ENCODE data around the gene ORAI2.
A peak's percentile ranks its signal among the peaks of the same experiment; 100 is the strongest.

ORAI2 gene

GRCh38 chr7:102425639-102426267 lies 7.6 kb upstream of the ORAI2 start:
- Histone ChIP-seq H3K4me1 (ENCODE audit: control insufficient read depth in 1 of 2, insufficient read depth in 2 of 2, low read length in 2 of 2) (peaks cover 19 to 37% of the 10 kb centered on the region in 2 donors), H3K4me3 (ENCODE audit: low read depth in 1 of 2, low read length in 2 of 2) (peak overlapping the region; percentile 45 to 50), H3K9ac (ENCODE audit: low read depth in 1 of 2, low read length in 2 of 2) (peak overlapping the region; percentile 55 to 69), H3K27me3 (ENCODE audit: control insufficient read depth in 1 of 2, insufficient read depth in 2 of 2, low read length in 2 of 2) (no peaks in the 10 kb centered on the region), H3K9me3 (ENCODE audit: control insufficient read depth in 1 of 2, low read length in 2 of 2) (no peaks in the 10 kb centered on the region), H3K36me3 (ENCODE audit: control insufficient read depth in 1 of 2, insufficient read depth in 2 of 2, low read length in 2 of 2) (peaks cover 5 to 35% of the 10 kb centered on the region in 2 donors), H3K27ac (ENCODE audit: low read depth, low read length) (peak overlapping the region; percentile 92)

- Histone ChIP-seq H3K27ac (ENCODE audit: low read depth, low read length) (peak overlapping the region; percentile 92), H3K4me1 (ENCODE audit: control insufficient read depth in 1 of 2, insufficient read depth in 2 of 2, low read length in 2 of 2) (peaks cover 22 to 42% of the 10 kb centered on the region in 2 donors), H3K9me3 (ENCODE audit: control insufficient read depth in 1 of 2, low read length in 2 of 2) (no peaks in the 10 kb centered on the region), H3K36me3 (ENCODE audit: control insufficient read depth in 1 of 2, insufficient read depth in 2 of 2, low read length in 2 of 2) (peaks cover 5 to 31% of the 10 kb centered on the region in 2 donors), H3K4me3 (ENCODE audit: low read depth in 1 of 2, low read length in 2 of 2) (peak overlapping the region; percentile 33 to 45), H3K9ac (ENCODE audit: low read depth in 1 of 2, low read length in 2 of 2) (peak overlapping the region; percentile 55 to 69), H3K27me3 (ENCODE audit: control insufficient read depth in 1 of 2, insufficient read depth in 2 of 2, low read length in 2 of 2) (no peaks in the 10 kb centered on the region)
Observed at GRCh38 chr7:102426268-102427018, 6.9 kb upstream of the ORAI2 start.

GRCh38 chr7:102427019-102427405 lies 6.4 kb upstream of the ORAI2 start:
- peaks cover 23 to 48% of the 10 kb centered on the region in 2 donors for H3K4me1 ChIP-seq (ENCODE audit: control insufficient read depth in 1 of 2, insufficient read depth in 2 of 2, low read length in 2 of 2)
- peak overlapping the region; percentile 33 to 35 for H3K4me3 ChIP-seq (ENCODE audit: low read depth in 1 of 2, low read length in 2 of 2)
- peak overlapping the region; percentile 10 to 55 for H3K9ac ChIP-seq (ENCODE audit: low read depth in 1 of 2, low read length in 2 of 2)
- peaks cover 5 to 27% of the 10 kb centered on the region in 2 donors for H3K36me3 ChIP-seq (ENCODE audit: control insufficient read depth in 1 of 2, insufficient read depth in 2 of 2, low read length in 2 of 2)
- no peaks in the 10 kb centered on the region for H3K9me3 ChIP-seq (ENCODE audit: control insufficient read depth in 1 of 2, low read length in 2 of 2)
- H3K27me3 ChIP-seq (ENCODE audit: control insufficient read depth in 1 of 2, insufficient read depth in 2 of 2, low read length in 2 of 2) = no peaks in the 10 kb centered on the region
- H3K27ac ChIP-seq (ENCODE audit: low read depth, low read length) = peak overlapping the region; percentile 92

GRCh38 chr7:102429141-102429899 lies 4.1 kb upstream of the ORAI2 start:
- Histone ChIP-seq H3K27me3 (ENCODE audit: control insufficient read depth in 1 of 2, insufficient read depth in 2 of 2, low read length in 2 of 2) (peaks cover 0 to 3% of the 10 kb centered on the region in 2 donors), H3K36me3 (ENCODE audit: control insufficient read depth in 1 of 2, insufficient read depth in 2 of 2, low read length in 2 of 2) (peaks cover 5 to 22% of the 10 kb centered on the region in 2 donors), H3K27ac (ENCODE audit: low read depth, low read length) (peak overlapping the region; percentile 10), H3K9me3 (ENCODE audit: control insufficient read depth in 1 of 2, low read length in 2 of 2) (no peaks in the 10 kb centered on the region), H3K4me3 (ENCODE audit: low read depth in 1 of 2, low read length in 2 of 2) (no peak overlapping the region), H3K4me1 (ENCODE audit: control insufficient read depth in 1 of 2, insufficient read depth in 2 of 2, low read length in 2 of 2) (peaks cover 25 to 46% of the 10 kb centered on the region in 2 donors), H3K9ac (ENCODE audit: low read depth in 1 of 2, low read length in 2 of 2) (no peak overlapping the region)

GRCh38 chr7:102431617-102432298 lies 1.6 kb upstream of the ORAI2 start:
- Histone ChIP-seq H3K4me3 (ENCODE audit: low read depth in 1 of 2, low read length in 2 of 2) (peak overlapping the region in 1 of 2 donors; percentile 9), H3K27ac (ENCODE audit: low read depth, low read length) (peak overlapping the region; percentile 55), H3K27me3 (ENCODE audit: control insufficient read depth in 1 of 2, insufficient read depth in 2 of 2, low read length in 2 of 2) (peaks cover 0 to 6% of the 10 kb centered on the region in 2 donors), H3K36me3 (ENCODE audit: control insufficient read depth in 1 of 2, insufficient read depth in 2 of 2, low read length in 2 of 2) (peaks cover 0 to 5% of the 10 kb centered on the region in 2 donors), H3K9ac (ENCODE audit: low read depth in 1 of 2, low read length in 2 of 2) (peak overlapping the region in 1 of 2 donors; percentile 20), H3K9me3 (ENCODE audit: control insufficient read depth in 1 of 2, low read length in 2 of 2) (no peaks in the 10 kb centered on the region), H3K4me1 (ENCODE audit: control insufficient read depth in 1 of 2, insufficient read depth in 2 of 2, low read length in 2 of 2) (peaks cover 18 to 26% of the 10 kb centered on the region in 2 donors)

- peak overlapping the region; percentile 85 for H3K27ac ChIP-seq (ENCODE audit: low read depth, low read length)
- H3K36me3 ChIP-seq (ENCODE audit: control insufficient read depth in 1 of 2, insufficient read depth in 2 of 2, low read length in 2 of 2) = no peaks in the 10 kb centered on the region
- H3K9ac ChIP-seq (ENCODE audit: low read depth in 1 of 2, low read length in 2 of 2) = peak overlapping the region; percentile 18 to 64
- peaks cover 14 to 20% of the 10 kb centered on the region in 2 donors for H3K4me1 ChIP-seq (ENCODE audit: control insufficient read depth in 1 of 2, insufficient read depth in 2 of 2, low read length in 2 of 2)
- peaks cover 0 to 6% of the 10 kb centered on the region in 2 donors for H3K27me3 ChIP-seq (ENCODE audit: control insufficient read depth in 1 of 2, insufficient read depth in 2 of 2, low read length in 2 of 2)
- H3K9me3 ChIP-seq (ENCODE audit: control insufficient read depth in 1 of 2, low read length in 2 of 2) = no peaks in the 10 kb centered on the region
- H3K4me3 ChIP-seq (ENCODE audit: low read depth in 1 of 2, low read length in 2 of 2) = peak overlapping the region; percentile 47 to 61
Observed at GRCh38 chr7:102432442-102433218, 745 bp upstream of the ORAI2 start.

GRCh38 chr7:102434039-102434486 lies 688 bp downstream of the ORAI2 start:
- peaks cover 0 to 6% of the 10 kb centered on the region in 2 donors for H3K27me3 ChIP-seq (ENCODE audit: control insufficient read depth in 1 of 2, insufficient read depth in 2 of 2, low read length in 2 of 2)
- H3K9me3 ChIP-seq (ENCODE audit: control insufficient read depth in 1 of 2, low read length in 2 of 2) = no peaks in the 10 kb centered on the region
- H3K27ac ChIP-seq (ENCODE audit: low read depth, low read length) = no peak overlapping the region
- H3K36me3 ChIP-seq (ENCODE audit: control insufficient read depth in 1 of 2, insufficient read depth in 2 of 2, low read length in 2 of 2) = peaks cover 0 to 1% of the 10 kb centered on the region in 2 donors
- peak overlapping the region; percentile 70 to 73 for H3K4me3 ChIP-seq (ENCODE audit: low read depth in 1 of 2, low read length in 2 of 2)
- H3K9ac ChIP-seq (ENCODE audit: low read depth in 1 of 2, low read length in 2 of 2) = peak overlapping the region; percentile 47 to 54
- H3K4me1 ChIP-seq (ENCODE audit: control insufficient read depth in 1 of 2, insufficient read depth in 2 of 2, low read length in 2 of 2) = peaks cover 14 to 20% of the 10 kb centered on the region in 2 donors

GRCh38 chr7:102436118-102436517 lies 2.7 kb downstream of the ORAI2 start:
- peaks cover 0 to 5% of the 10 kb centered on the region in 2 donors for H3K36me3 ChIP-seq (ENCODE audit: control insufficient read depth in 1 of 2, insufficient read depth in 2 of 2, low read length in 2 of 2)
- H3K27ac ChIP-seq (ENCODE audit: low read depth, low read length) = no peak overlapping the region
- H3K4me3 ChIP-seq (ENCODE audit: low read depth in 1 of 2, low read length in 2 of 2) = no peak overlapping the region
- peaks cover 10 to 24% of the 10 kb centered on the region in 2 donors for H3K4me1 ChIP-seq (ENCODE audit: control insufficient read depth in 1 of 2, insufficient read depth in 2 of 2, low read length in 2 of 2)
- peaks cover 0 to 6% of the 10 kb centered on the region in 2 donors for H3K27me3 ChIP-seq (ENCODE audit: control insufficient read depth in 1 of 2, insufficient read depth in 2 of 2, low read length in 2 of 2)
- H3K9ac ChIP-seq (ENCODE audit: low read depth in 1 of 2, low read length in 2 of 2) = no peak overlapping the region
- H3K9me3 ChIP-seq (ENCODE audit: control insufficient read depth in 1 of 2, low read length in 2 of 2) = no peaks in the 10 kb centered on the region
